Glomerular visceral epithelial cell (primary cell): ENCODE data around the gene KCNIP1.
A peak's percentile ranks its signal among the peaks of the same experiment; 100 is the strongest.

Experiments used
- DNase-seq: peaks from one replicate; pipeline ENCODE4 v3.0.0-alpha.2; 2016; ENCODE audit errors: extremely low spot score

The KCNIP1 gene

GRCh38 chr5:170597109-170597751 is 93.4 kb downstream of the KCNIP1 start:
- DNase-seq: peak; percentile 96

- peak; percentile 34 for DNase-seq
Observed at GRCh38 chr5:170597872-170598271, 94.1 kb downstream of the KCNIP1 start.

GRCh38 chr5:170599756-170600155 is 95.9 kb downstream of the KCNIP1 start:
- no peak for DNase-seq

DNA sequence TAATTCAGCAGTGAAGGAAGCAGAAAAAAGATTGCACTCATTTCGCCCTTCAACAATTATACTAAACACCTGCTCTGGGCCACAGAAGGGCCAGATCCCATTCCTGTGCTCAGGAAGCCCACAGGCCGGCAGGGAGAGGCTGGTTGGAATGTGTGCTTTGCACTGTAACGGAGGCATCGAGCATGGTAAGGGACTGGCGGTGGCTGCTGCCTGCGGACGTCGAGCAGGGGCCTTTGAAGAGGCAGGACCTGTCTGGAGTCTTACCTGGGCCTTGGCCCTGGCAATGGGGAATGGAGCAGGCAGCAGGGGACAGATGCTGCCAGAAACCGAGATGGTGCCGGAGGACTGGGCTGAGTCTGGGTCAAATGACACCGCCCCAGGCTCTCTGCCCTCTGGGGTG is 97.8 kb downstream of the KCNIP1 start:
- no peak for DNase-seq

DNA sequence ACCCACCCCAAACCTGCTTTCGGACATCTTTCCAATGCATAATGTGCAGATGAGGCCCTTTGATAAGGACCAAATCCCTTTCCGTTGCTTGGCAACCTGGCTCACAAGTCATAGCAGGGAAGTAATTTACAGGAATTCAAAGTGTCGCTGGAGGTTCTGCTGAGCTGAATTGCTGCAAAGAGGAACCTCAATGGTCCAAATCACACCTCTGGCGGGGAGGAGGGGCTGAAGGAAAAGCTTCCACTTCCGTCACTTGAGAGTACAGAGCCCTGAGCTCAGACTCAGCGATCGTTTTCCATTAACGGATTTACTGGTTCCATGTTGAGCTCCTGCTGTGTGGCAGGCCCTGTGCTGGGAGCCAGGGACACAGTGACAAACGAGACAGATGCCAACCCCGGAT is 99.3 kb downstream of the KCNIP1 start:
- DNase-seq: no peak

GRCh38 chr5:170603578-170604565 is 100.1 kb downstream of the KCNIP1 start:
- peak; percentile 66 for DNase-seq

GRCh38 chr5:170606941-170607340 is 103.1 kb downstream of the KCNIP1 start:
- no peak for DNase-seq

DNA sequence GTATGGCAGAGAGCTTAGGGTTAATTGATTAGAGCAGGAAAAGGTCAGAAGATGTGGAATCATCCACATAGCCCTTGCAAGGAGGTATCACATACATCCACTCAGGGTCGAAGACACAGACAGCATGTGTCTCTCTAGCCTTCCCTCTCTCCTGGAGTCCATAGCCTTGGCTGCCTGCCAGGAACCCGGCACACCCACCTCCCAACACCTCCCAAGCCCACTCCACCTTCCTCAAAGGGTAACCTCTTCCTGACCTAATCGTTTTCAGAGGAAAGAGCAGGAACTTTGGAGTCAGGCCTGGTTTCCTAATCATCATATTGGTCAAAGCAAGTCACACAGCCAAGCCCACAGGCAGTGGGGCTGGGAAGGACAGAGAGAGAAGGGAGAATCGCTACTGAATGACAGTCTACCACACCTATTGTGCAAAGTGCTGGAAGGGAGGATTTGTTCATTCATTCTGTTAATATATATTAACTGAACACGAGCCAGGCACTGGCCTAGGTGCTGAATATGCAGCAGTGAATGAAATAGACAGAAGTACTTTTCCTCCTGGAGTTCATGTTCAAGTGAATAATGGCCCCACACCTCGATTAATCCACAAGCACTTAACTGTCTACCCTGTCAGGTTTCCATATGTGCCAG is 107.8 kb downstream of the KCNIP1 start:
- DNase-seq: peak; percentile 18

GRCh38 chr5:170612256-170612678 is 108.4 kb downstream of the KCNIP1 start:
- no peak for DNase-seq

DNA sequence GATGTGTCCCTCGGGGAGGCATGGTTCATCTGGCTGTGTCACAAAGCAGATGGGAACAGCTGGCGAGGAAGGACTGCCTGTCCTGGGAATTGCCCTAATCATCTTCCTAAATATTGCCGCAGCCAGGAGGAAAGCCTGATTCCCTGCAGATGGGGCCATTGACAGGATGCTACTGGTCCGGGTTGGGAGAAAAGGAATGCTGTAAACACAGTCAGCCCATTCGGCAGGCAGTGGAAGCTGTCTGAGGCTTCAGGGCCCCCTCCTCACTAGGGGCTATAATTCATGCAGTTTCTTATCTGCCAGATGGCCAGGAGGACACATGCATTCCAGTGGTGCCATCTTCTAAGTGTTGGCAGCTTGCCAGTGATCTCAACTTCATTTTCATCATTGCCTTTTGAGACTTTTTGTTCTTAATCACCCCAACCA is 110.3 kb downstream of the KCNIP1 start:
- peak; percentile 23 for DNase-seq

- peak; percentile 87 for DNase-seq
Observed at GRCh38 chr5:170614720-170615119, 110.9 kb downstream of the KCNIP1 start.

DNA sequence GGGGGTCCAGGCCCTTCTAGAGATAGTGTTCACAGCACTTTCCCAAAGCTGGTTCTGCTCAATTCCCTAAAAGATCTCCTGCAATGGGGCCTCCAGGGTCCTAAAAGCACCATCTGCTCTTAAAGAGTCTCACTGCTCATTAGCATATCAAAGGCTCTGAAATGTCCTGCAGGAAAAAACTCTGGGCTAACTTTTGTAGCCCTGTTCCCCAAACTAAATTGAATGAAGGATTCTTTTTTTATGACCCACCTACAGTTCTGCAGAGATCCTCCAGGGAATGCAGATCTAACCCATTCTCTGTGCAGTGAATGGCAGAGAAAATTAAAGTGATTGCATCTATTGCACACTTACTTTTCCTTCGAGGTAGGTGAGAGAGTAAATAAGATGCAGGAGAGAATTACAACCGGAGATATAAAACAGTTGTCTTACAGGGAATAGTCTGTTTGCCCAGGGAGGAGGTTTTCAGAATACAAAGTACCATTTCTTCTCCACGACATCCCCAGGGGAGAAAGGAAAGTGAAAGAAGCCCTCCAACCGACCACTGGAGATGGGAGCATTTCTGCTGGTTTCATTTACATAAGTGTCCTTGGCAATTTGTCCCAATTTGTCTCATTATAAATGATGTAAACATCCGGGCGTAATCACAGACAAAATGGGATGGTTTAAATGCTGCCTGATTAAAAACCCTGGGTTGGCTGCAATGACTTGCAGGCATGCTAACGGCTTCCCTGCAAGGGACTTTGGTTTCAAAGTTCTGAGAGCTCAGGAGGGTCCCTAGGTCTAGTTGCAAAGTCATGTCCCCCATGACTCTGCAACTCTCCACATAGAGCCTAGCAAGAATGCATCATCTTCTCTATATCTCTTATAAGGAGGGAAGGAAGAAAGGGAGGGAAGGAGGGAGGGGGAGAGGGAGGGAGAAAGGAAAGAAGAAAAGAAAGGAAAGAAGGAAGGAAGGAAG is 114.0 kb downstream of the KCNIP1 start:
- no peak for DNase-seq

DNA sequence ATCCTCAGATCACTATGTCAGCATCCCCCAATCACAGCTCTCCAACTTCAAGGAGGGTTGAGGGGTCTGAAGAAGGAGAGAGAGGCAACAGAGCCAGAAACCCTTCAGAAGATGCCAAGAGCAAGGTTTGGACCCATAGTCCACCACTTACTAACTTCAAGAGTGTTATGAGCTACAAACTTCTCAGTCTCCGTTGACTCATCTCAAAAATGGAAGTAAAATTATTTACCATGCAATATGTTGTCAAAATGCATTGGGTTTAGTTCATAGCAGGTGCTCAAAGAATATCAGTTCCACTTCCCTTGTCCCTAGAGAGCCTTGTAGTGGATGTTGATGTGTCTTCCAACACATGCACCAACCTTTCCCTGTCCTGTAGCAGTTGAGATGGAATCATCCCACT is 116.0 kb downstream of the KCNIP1 start:
- no peak for DNase-seq

DNA sequence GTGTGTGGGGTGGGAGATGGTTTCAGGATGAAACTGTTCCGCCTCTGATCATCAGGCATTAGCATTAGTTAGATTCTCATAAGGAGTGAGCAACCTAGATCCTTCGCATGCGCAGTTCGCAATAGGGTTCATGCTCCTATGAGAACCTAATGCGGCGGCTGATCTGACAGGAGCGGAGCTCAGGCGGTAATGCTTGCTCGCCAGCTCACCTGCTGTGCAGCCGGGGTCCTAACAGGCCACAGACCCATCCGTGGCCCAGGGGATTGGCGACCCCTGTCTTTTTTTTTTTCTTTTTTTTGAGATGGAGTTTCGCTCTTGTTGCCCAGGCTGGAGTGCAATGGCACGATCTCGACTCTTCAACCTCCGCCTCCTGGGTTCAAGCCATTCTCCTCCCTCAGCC is 119.1 kb downstream of the KCNIP1 start:
- DNase-seq: no peak

- DNase-seq: peak; percentile 55
Observed at GRCh38 chr5:170623576-170624181, 119.9 kb downstream of the KCNIP1 start.

DNA sequence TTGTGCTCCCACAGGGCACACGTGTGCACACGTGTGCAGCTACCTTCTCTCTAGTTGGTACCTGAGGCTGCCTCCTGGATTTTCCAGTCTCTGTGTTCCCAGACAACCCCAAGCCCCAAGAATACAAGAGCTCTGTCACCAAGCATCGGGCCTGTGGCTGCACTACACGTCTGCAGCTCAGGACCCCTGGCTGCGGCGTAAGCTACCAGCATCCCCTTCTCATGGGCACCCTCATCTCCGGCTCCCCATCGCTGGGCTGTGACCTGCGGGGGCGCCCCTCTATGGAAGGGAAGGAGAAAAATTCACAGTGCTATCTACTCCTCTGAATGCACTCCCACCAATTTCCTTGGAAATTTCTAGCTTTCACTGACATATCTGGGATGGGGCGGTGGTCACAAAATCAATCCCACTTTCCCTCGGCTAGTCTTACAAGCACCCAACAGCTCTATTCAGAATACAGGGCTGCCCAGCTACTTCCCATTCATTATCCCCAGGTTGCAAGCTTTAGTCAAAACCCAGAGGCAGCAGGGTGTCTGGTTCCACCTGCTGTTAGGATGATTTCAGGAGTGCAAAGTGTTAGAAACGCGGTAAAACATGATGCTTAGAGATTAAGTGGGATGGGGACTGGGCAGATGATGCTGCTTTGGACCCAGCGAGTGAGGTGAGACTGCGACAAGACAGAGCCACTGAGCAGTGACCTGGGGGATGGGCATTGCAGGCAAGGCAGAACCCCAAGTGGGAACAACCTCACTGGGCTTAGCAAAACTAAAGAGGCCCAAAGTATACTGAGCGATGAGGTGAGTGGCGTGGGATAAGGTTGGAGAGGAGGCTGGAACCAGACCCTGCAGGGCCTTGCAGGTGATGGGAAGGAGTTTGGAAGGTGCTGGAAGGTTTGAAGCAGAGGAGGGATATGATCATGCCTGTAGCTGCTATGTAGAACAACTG is 121.7 kb downstream of the KCNIP1 start:
- no peak for DNase-seq

GRCh38 chr5:170626507-170627150 is 122.8 kb downstream of the KCNIP1 start:
- no peak for DNase-seq

DNA sequence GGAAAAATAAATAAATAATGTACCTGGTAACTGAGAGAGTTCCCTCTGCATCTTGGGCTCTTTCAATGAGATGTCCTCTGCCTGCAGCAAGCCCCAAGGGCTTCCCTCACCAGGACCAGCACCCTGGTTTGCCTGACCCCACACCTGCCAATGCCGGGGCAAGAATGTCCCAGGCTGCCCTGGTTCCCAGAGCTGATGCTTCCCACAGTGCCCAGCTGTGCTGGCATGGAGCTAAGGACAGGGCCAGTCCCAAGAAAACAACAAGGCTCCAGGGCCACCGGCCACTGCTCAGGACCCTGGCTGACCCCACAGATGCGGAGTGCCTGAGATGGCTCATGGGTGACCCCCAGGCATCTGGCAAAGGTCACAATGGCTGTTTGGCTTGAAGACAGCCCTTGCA is 123.5 kb downstream of the KCNIP1 start:
- no peak for DNase-seq

- DNase-seq: no peak
Observed at GRCh38 chr5:170628028-170628427, 124.2 kb downstream of the KCNIP1 start.
